ENCODE measurements around the gene IFI27.

Gene IFI27

DNA sequence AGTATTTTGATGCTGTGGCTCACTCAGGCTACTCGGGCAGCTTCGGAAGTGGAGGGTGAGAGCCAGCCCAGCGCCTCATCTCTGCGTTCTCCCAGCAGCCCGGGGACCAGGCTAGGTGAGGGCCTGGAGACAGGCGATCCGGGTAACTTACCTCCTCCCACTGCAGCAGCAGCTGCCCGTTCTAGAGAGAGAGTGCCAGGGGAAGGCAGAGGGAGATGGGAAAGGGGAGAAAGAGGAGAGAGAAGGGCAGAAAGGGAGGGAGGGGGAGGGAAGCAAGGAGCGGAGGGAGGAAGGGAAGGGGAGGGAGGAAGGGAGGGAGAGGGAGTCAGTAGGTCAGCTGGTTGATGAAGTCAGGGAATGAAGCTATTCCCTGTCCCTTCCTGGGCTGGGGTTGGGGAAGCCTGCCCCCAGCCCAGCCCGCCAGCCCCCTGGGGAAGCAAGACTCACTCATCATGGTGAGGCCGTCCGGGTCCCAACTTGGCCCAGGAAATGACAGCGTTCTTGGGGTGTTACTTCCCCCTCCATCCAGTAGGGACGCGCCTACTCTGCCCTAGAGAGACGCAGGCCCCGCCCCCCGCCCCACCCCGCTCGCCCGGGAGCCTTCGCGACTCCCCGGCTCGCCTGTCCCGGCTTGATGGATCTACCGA, 18.7 kb downstream of the IFI27 start, which contains the start of gene IFI27L2:
Gene IFI27L2, minus strand, starts transcription at position 494 of the 647 bp plus-strand sequence. Its CDS starts 40 bp downstream, at position 454.
- H4K20me1 ChIP-seq (ENCODE audit: insufficient read depth, low read length, poor library complexity, severe bottlenecking): no peaks in the 10 kb centered on the region
- peak within 1 kb of the TSS; percentile 77 for H3K4me3 ChIP-seq (ENCODE audit: low read length, poor library complexity, severe bottlenecking)
- no peaks in the 10 kb centered on the region for H3F3A ChIP-seq (ENCODE audit: low read depth)
- H2AFZ ChIP-seq (ENCODE audit: low read length): peak within 1 kb of the TSS; percentile 97
- H3K4me1 ChIP-seq (ENCODE audit: insufficient read depth, low read length, poor library complexity, severe bottlenecking): peaks cover 5% of the 10 kb centered on the region
- H3K27me3 ChIP-seq (ENCODE audit: insufficient read depth, low read length, poor library complexity, severe bottlenecking): no peaks in the 10 kb centered on the region
- H3K36me3 ChIP-seq (ENCODE audit: insufficient read depth, low read length): no peaks in the 10 kb centered on the region
- TF ChIP-seq, protein P1, sequence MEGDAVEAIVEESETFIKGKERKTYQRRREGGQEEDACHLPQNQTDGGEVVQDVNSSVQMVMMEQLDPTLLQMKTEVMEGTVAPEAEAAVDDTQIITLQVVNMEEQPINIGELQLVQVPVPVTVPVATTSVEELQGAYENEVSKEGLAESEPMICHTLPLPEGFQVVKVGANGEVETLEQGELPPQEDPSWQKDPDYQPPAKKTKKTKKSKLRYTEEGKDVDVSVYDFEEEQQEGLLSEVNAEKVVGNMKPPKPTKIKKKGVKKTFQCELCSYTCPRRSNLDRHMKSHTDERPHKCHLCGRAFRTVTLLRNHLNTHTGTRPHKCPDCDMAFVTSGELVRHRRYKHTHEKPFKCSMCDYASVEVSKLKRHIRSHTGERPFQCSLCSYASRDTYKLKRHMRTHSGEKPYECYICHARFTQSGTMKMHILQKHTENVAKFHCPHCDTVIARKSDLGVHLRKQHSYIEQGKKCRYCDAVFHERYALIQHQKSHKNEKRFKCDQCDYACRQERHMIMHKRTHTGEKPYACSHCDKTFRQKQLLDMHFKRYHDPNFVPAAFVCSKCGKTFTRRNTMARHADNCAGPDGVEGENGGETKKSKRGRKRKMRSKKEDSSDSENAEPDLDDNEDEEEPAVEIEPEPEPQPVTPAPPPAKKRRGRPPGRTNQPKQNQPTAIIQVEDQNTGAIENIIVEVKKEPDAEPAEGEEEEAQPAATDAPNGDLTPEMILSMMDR (conservative IDR thresholded peaks at IDR 0.05; ENCODE audit: low read length): no peak; the same call in 1 of the 2 replicates
- no peak for TF ChIP-seq EZH2phosphoT487 (IDR thresholded peaks at IDR 0.05; ENCODE audit: borderline replicate concordance)
- H3K9me3 ChIP-seq (ENCODE audit: insufficient read depth, low read depth, low read length): no peaks in the 10 kb centered on the region
- H3K79me2 ChIP-seq (ENCODE audit: insufficient read depth, low read length): no peaks in the 10 kb centered on the region
- H3K9me2 ChIP-seq (replicated peaks; ENCODE audit: low read depth, low read length): no peaks in the 10 kb centered on the region
- peak within 1 kb of the TSS; percentile 65 for H3K9ac ChIP-seq (ENCODE audit: low read depth, low read length, poor library complexity, severe bottlenecking)
- H3K4me2 ChIP-seq (ENCODE audit: low read depth, low read length, poor library complexity, severe bottlenecking): peak within 1 kb of the TSS; percentile 87

DNA sequence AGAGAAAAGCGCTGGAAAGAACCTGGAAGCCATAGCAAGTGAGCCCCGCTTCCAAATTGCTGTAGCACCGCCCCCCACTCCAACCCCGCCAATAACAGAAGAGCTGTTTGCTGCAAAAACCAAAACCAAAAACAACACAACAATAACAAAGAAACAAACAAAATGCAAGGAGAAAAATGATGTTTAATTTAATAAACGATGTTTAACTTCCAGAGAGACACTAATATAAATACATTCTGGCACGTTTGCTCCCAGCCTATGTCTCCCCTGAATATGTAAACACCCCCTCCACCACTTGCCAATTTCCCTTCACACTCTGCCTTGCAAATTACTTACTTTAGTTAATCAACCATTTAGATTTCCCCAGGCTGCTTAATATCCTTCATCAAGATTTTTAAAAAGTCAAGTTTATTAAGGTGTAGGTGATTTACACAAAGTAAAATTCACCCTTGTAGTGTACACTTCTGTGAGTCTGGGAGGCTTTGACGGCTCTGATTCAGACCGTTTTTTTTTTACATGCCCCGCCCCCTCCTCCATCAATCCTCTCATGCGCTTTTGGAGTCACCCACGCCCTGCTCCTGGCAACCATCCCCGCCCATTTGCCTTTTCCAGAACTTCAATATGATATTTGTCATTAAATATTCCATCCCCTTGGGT, 19.4 kb downstream of the IFI27 start:
- H2AFZ ChIP-seq (ENCODE audit: low read length): peak overlapping the region; percentile 97
- H3K9ac ChIP-seq (ENCODE audit: low read depth, low read length, poor library complexity, severe bottlenecking): peak overlapping the region; percentile 65
- H3K4me1 ChIP-seq (ENCODE audit: insufficient read depth, low read length, poor library complexity, severe bottlenecking): peaks cover 5% of the 10 kb centered on the region
- TF ChIP-seq, protein P1 (conservative IDR thresholded peaks at IDR 0.05; ENCODE audit: low read length): no peak
- TF ChIP-seq EZH2phosphoT487 (IDR thresholded peaks at IDR 0.05; ENCODE audit: borderline replicate concordance): no peak
- peak overlapping the region; percentile 77 for H3K4me3 ChIP-seq (ENCODE audit: low read length, poor library complexity, severe bottlenecking)
- no peaks in the 10 kb centered on the region for H3K27me3 ChIP-seq (ENCODE audit: insufficient read depth, low read length, poor library complexity, severe bottlenecking)
- peak overlapping the region; percentile 87 for H3K4me2 ChIP-seq (ENCODE audit: low read depth, low read length, poor library complexity, severe bottlenecking)
- no peaks in the 10 kb centered on the region for H3K79me2 ChIP-seq (ENCODE audit: insufficient read depth, low read length)
- no peaks in the 10 kb centered on the region for H3K9me3 ChIP-seq (ENCODE audit: insufficient read depth, low read depth, low read length)
- no peaks in the 10 kb centered on the region for H4K20me1 ChIP-seq (ENCODE audit: insufficient read depth, low read length, poor library complexity, severe bottlenecking)
- no peaks in the 10 kb centered on the region for H3K9me2 ChIP-seq (replicated peaks; ENCODE audit: low read depth, low read length)
- no peaks in the 10 kb centered on the region for H3K36me3 ChIP-seq (ENCODE audit: insufficient read depth, low read length)
- no peaks in the 10 kb centered on the region for H3F3A ChIP-seq (ENCODE audit: low read depth)

DNA sequence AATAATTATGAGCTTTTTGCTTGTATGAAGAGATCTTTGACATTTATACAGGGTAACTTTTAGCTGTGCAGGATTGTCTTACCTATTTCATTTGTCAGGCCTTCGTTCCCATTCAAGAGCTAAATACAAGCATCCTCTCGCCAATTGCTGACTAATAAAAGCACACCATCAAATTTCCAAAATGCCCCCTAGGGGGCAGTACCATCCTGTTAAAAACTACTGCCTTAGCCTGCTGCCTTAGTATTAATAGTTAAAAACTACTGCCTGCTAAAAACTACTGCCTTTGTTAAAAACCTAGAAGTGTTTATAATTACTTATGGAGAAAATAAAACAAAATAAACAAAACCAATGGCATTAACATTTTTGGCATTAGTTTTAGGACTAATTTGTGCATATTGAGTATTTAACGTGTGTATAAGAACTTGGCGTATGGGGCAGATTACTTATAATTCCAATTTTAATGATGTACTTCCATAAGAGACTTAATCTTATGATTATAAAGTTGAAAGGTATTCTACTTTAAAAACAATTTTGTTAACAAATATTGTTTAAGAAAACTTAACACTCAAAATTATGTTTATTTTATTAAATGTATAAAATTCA, 21.9 kb downstream of the IFI27 start:
- no peak overlapping the region for H3K4me3 ChIP-seq (ENCODE audit: low read length, poor library complexity, severe bottlenecking)
- H3F3A ChIP-seq (ENCODE audit: low read depth): no peaks in the 10 kb centered on the region
- no peaks in the 10 kb centered on the region for H3K36me3 ChIP-seq (ENCODE audit: insufficient read depth, low read length)
- H3K27me3 ChIP-seq (ENCODE audit: insufficient read depth, low read length, poor library complexity, severe bottlenecking): no peaks in the 10 kb centered on the region
- no peaks in the 10 kb centered on the region for H4K20me1 ChIP-seq (ENCODE audit: insufficient read depth, low read length, poor library complexity, severe bottlenecking)
- TF ChIP-seq EZH2phosphoT487 (IDR thresholded peaks at IDR 0.05; ENCODE audit: borderline replicate concordance): no peak
- TF ChIP-seq, protein P1 (conservative IDR thresholded peaks at IDR 0.05; ENCODE audit: low read length): peak; percentile 85
- H2AFZ ChIP-seq (ENCODE audit: low read length): no peak overlapping the region
- no peaks in the 10 kb centered on the region for H3K9me2 ChIP-seq (replicated peaks; ENCODE audit: low read depth, low read length)
- H3K79me2 ChIP-seq (ENCODE audit: insufficient read depth, low read length): no peaks in the 10 kb centered on the region
- H3K9me3 ChIP-seq (ENCODE audit: insufficient read depth, low read depth, low read length): peaks cover 4% of the 10 kb centered on the region; the same call in 1 of the 2 replicates
- no peak overlapping the region for H3K9ac ChIP-seq (ENCODE audit: low read depth, low read length, poor library complexity, severe bottlenecking)
- H3K4me2 ChIP-seq (ENCODE audit: low read depth, low read length, poor library complexity, severe bottlenecking): no peak overlapping the region
- H3K4me1 ChIP-seq (ENCODE audit: insufficient read depth, low read length, poor library complexity, severe bottlenecking): peaks cover 5% of the 10 kb centered on the region
